Measurements from ENCODE around the gene CEBPG. TPM values are rescaled to one million over a fixed set of nuclear protein-coding genes. Genes with fewer than 3 reads are reported as not detected.

The CEBPG gene
- total and polyA plus RNA-seq, 2 donors (not counting 1 experiment from before 2014, with no cell fraction given) = 12.5 to 24.2 TPM

DNA sequence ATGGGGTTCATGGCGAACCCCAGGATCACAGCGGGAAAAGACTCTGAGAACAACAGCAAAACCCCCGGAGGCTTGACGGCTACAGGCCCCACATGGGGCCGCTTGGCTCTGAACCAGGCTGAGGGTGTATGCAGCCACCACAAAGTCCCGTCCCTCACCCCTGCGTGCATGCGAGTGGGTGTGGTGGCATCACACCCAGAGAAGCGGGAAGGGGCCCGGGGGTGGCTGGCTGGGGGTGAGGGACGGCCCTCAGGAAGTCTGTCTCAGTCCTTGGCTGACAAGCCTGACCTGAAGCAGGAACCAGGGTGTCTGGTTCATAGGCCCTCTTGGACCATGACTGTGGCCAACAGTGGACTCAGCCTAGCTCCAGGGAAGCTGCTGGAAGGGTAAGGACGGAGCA, 34.2 kb downstream of the CEBPG start:
- DNase-seq (no peak), ATAC-seq (ENCODE audit: low read depth) (no peak)
- no peaks in the 10 kb centered on the region for H3K9me3 ChIP-seq (ENCODE audit: control extremely low read depth in 1 of 3, control insufficient read depth in 2 of 3, insufficient read depth in 1 of 3, low read length in 2 of 3)
- H3K27ac Mint-ChIP-seq = no peak overlapping the region
- no peaks in the 10 kb centered on the region for H3K9me3 Mint-ChIP-seq (ENCODE audit: insufficient read depth)
- H3K4me2 ChIP-seq (replicated peaks; ENCODE audit: low read depth, low read length, poor library complexity, severe bottlenecking) = no peak overlapping the region
- POLR2A ChIA-PET = no interaction called here
- H3K36me3 ChIP-seq (replicated peaks in 1 of 2; ENCODE audit: control extremely low read depth in 1 of 2, control insufficient read depth in 1 of 2, extremely low read depth in 1 of 2, insufficient read depth in 2 of 2, low read length in 1 of 2) = peaks cover 0 to 3% of the 10 kb centered on the region in 2 experiments
- H3K27me3 ChIP-seq (replicated peaks in 1 of 4; ENCODE audit: control extremely low read depth in 1 of 4, control insufficient read depth in 3 of 4, insufficient read depth in 4 of 4, low read length in 3 of 4) = no peaks in the 10 kb centered on the region
- CTCF ChIA-PET = interaction anchor here (0.8 to 7.7 kb wide), 5 partner anchors 104 to 278 kb away, joined by 4 to 211 read pairs (median 5); no protein-coding TSS in a partner anchor
- H3K79me2 ChIP-seq (ENCODE audit: control insufficient read depth, insufficient read depth, low read length) = no peaks in the 10 kb centered on the region
- H3K27ac ChIP-seq (ENCODE audit: low read length in 2 of 2) = no peak overlapping the region
- H3K4me3 Mint-ChIP-seq = no peak overlapping the region
- H3K4me1 Mint-ChIP-seq = no peaks in the 10 kb centered on the region
- H4K20me1 ChIP-seq (ENCODE audit: control insufficient read depth, insufficient read depth, low read length, poor library complexity, severe bottlenecking) = peaks cover 5% of the 10 kb centered on the region
- no peak overlapping the region for H2AFZ ChIP-seq (ENCODE audit: insufficient read depth, low read depth, low read length, poor library complexity, severe bottlenecking)
- intact Hi-C loops (cut with micrococcal nuclease) = loop anchor here (1.0 to 5.0 kb wide), 4 partner anchors 35 to 280 kb away; partner anchors contain the start of gene CEBPG
- 85% methylated on average over 12 of the region's 12 CpGs for WGBS (ENCODE audit: insufficient coverage)
- H3K9ac ChIP-seq (ENCODE audit: low read length) = no peak overlapping the region
- H3K4me3 ChIP-seq (ENCODE audit: control extremely low read depth in 1 of 5, extremely low read depth in 1 of 5, insufficient read depth in 1 of 5, low read depth in 2 of 5, low read length in 4 of 5) = no peak overlapping the region
- TF ChIP-seq EZH2 (IDR thresholded peaks at IDR 0.05; ENCODE audit: borderline replicate concordance, insufficient read depth, low read depth, low read length, poor library complexity, severe bottlenecking) = no peak
- TF ChIP-seq, protein P1, sequence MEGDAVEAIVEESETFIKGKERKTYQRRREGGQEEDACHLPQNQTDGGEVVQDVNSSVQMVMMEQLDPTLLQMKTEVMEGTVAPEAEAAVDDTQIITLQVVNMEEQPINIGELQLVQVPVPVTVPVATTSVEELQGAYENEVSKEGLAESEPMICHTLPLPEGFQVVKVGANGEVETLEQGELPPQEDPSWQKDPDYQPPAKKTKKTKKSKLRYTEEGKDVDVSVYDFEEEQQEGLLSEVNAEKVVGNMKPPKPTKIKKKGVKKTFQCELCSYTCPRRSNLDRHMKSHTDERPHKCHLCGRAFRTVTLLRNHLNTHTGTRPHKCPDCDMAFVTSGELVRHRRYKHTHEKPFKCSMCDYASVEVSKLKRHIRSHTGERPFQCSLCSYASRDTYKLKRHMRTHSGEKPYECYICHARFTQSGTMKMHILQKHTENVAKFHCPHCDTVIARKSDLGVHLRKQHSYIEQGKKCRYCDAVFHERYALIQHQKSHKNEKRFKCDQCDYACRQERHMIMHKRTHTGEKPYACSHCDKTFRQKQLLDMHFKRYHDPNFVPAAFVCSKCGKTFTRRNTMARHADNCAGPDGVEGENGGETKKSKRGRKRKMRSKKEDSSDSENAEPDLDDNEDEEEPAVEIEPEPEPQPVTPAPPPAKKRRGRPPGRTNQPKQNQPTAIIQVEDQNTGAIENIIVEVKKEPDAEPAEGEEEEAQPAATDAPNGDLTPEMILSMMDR (IDR thresholded peaks at IDR 0.05) = no peak
- no peaks in the 10 kb centered on the region for H3K4me1 ChIP-seq (ENCODE audit: control insufficient read depth in 2 of 2, insufficient read depth in 2 of 2, low read length in 2 of 2)
- H3K27me3 Mint-ChIP-seq = no peaks in the 10 kb centered on the region

DNA sequence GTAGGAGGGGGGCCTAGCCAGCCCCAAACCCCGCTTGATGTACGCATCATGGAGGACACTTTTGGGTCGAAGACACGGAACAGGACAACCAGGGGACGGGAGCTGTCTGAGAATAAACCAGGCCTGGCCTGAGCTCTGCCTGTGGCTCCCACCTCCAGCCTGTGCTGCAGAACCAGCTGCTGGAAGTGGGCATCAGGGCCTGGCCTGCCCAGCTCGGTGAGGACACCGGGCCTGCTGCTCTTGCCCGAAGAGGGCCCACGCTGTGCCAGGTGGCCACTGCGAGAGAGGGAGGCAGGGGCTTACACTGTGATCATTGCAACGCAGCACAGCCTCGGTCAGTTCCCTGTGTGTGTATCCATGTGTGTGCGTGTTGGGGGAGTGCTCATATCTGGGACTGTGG, 34.6 kb downstream of the CEBPG start:
- Histone ChIP-seq H4K20me1 (ENCODE audit: control insufficient read depth, insufficient read depth, low read length, poor library complexity, severe bottlenecking) (peaks cover 5% of the 10 kb centered on the region), H2AFZ (ENCODE audit: insufficient read depth, low read depth, low read length, poor library complexity, severe bottlenecking) (no peak overlapping the region), H3K9ac (ENCODE audit: low read length) (no peak overlapping the region), H3K36me3 (replicated peaks in 1 of 2; ENCODE audit: control extremely low read depth in 1 of 2, control insufficient read depth in 1 of 2, extremely low read depth in 1 of 2, insufficient read depth in 2 of 2, low read length in 1 of 2) (peaks cover 0 to 3% of the 10 kb centered on the region in 2 experiments), H3K4me1 (ENCODE audit: control insufficient read depth in 2 of 2, insufficient read depth in 2 of 2, low read length in 2 of 2) (no peaks in the 10 kb centered on the region), H3K27ac (ENCODE audit: low read length in 2 of 2) (no peak overlapping the region), H3K9me3 (ENCODE audit: control extremely low read depth in 1 of 3, control insufficient read depth in 2 of 3, insufficient read depth in 1 of 3, low read length in 2 of 3) (no peaks in the 10 kb centered on the region), H3K27me3 (replicated peaks in 1 of 4; ENCODE audit: control extremely low read depth in 1 of 4, control insufficient read depth in 3 of 4, insufficient read depth in 4 of 4, low read length in 3 of 4) (no peaks in the 10 kb centered on the region), H3K79me2 (ENCODE audit: control insufficient read depth, insufficient read depth, low read length) (no peaks in the 10 kb centered on the region), H3K4me2 (replicated peaks; ENCODE audit: low read depth, low read length, poor library complexity, severe bottlenecking) (no peak overlapping the region), H3K4me3 (ENCODE audit: control extremely low read depth in 1 of 5, extremely low read depth in 1 of 5, insufficient read depth in 1 of 5, low read depth in 2 of 5, low read length in 4 of 5) (no peak overlapping the region)
- TF ChIP-seq, protein P1 (IDR thresholded peaks at IDR 0.05) = no peak
- no peak for TF ChIP-seq EZH2 (IDR thresholded peaks at IDR 0.05; ENCODE audit: borderline replicate concordance, insufficient read depth, low read depth, low read length, poor library complexity, severe bottlenecking)
- ATAC-seq (ENCODE audit: low read depth) = no peak
- intact Hi-C loops (cut with micrococcal nuclease) = loop anchor here (5.0 kb wide), 1 partner anchor 281 kb away; no protein-coding TSS in a partner anchor
- Mint-ChIP-seq H3K4me1 (no peaks in the 10 kb centered on the region), H3K27ac (no peak overlapping the region), H3K9me3 (ENCODE audit: insufficient read depth) (no peaks in the 10 kb centered on the region), H3K4me3 (no peak overlapping the region), H3K27me3 (no peaks in the 10 kb centered on the region)
- ChIA-PET CTCF (interaction anchor here (0.7 to 7.7 kb wide), 6 partner anchors 8 to 279 kb away, joined by 3 to 211 read pairs (median 4); partner anchors contain the start of gene CEBPA), POLR2A (no interaction called here)
- 86% methylated on average over 10 of the region's 13 CpGs for WGBS (ENCODE audit: insufficient coverage)
- no peak for DNase-seq

Measured in B cell (primary cell).